WERI-Rb-1 (cell line): ENCODE data around the gene CCDC88C.

Experiments
- DNase-seq: peaks from one replicate; pipeline ENCODE4 v3.0.0-alpha.2; 2020
- H3K27ac ChIP-seq: fragments of 250-450 bp; sonication (Bioruptor Pico); 2 replicates; pipeline ENCODE4 v1.5.1; 2020; ENCODE audit warnings: mild to moderate bottlenecking, moderate library complexity
- H3K27me3 ChIP-seq: fragments of 250-450 bp; sonication (Bioruptor Pico); 2 replicates; pipeline ENCODE4 v1.5.1; 2021; ENCODE audit warnings: mild to moderate bottlenecking, low read depth, moderate library complexity; ENCODE audit not compliant: insufficient read depth, severe bottlenecking
- H3K36me3 ChIP-seq: fragments of 250-450 bp; sonication (Bioruptor Pico); 2 replicates; pipeline ENCODE4 v1.5.1; 2020; ENCODE audit warnings: mild to moderate bottlenecking, moderate library complexity
- H3K4me3 ChIP-seq: 2 replicates; pipeline ENCODE4 v1.5.1; 2011; ENCODE audit warnings: low read depth, mild to moderate bottlenecking, control low read depth, low read length
- H3K9me3 ChIP-seq: fragments of 250-450 bp; sonication (Bioruptor Pico); 2 replicates; pipeline ENCODE4 v1.5.1; 2021; ENCODE audit warnings: mild to moderate bottlenecking, moderate library complexity; ENCODE audit not compliant: severe bottlenecking
- TF ChIP-seq, protein P1 (sequence below): IDR thresholded peaks from 2 replicates; pipeline ENCODE4 v1.5.1; 2011; ENCODE audit warnings: low read depth, mild to moderate bottlenecking, control low read depth, inconsistent platforms, low read length

The CCDC88C gene

DNA sequence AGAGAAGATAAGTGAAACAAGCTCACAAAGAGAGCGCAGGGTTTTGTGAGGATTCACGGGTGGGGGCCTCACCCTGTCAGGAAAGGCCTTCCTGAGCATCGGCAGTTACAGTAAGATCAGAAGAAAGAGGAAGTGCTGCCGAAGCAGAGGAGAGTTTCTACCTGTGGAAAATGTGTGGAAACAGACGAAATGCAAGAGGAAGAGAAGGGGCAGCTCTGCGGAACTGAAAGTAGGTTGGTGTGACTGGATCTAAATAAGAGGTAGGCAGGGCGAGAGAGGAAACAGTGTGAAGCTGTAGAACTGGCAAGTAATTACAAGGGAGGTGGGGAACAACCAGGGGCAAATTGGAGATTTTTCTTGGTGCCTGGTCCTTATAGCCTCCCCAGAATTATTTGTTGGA, 175.8 kb downstream of the CCDC88C start:
- Histone ChIP-seq H3K27me3 (no peaks in the 10 kb centered on the region), H3K36me3 (no peaks in the 10 kb centered on the region), H3K9me3 (no peaks in the 10 kb centered on the region), H3K27ac (no peak overlapping the region), H3K4me3 (no peak overlapping the region)
- TF ChIP-seq, protein P1, sequence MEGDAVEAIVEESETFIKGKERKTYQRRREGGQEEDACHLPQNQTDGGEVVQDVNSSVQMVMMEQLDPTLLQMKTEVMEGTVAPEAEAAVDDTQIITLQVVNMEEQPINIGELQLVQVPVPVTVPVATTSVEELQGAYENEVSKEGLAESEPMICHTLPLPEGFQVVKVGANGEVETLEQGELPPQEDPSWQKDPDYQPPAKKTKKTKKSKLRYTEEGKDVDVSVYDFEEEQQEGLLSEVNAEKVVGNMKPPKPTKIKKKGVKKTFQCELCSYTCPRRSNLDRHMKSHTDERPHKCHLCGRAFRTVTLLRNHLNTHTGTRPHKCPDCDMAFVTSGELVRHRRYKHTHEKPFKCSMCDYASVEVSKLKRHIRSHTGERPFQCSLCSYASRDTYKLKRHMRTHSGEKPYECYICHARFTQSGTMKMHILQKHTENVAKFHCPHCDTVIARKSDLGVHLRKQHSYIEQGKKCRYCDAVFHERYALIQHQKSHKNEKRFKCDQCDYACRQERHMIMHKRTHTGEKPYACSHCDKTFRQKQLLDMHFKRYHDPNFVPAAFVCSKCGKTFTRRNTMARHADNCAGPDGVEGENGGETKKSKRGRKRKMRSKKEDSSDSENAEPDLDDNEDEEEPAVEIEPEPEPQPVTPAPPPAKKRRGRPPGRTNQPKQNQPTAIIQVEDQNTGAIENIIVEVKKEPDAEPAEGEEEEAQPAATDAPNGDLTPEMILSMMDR = no peak
- no peak for DNase-seq

DNA sequence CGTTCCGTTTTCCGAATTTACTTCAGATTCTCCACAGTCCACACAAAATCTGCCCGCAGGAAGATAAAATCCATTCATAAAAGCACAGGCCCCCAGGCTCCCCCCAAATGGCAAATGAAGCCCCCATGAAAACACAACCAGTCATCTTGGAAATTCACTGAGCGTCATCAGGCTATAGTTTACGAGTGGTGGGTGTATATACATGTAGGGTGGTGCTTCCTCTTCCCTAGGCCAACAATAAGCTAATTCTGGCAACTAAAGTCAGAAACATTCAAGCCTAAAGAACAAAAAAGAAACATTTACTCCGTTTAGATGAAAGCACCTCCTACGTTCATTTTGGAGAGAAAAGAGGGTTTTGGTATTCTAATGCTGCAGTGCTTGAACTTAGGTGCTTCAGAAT, 179.0 kb downstream of the CCDC88C start:
- no peaks in the 10 kb centered on the region for H3K27me3 ChIP-seq
- no peak overlapping the region for H3K27ac ChIP-seq
- no peak for DNase-seq
- no peaks in the 10 kb centered on the region for H3K36me3 ChIP-seq
- no peaks in the 10 kb centered on the region for H3K9me3 ChIP-seq
- no peak overlapping the region for H3K4me3 ChIP-seq
- TF ChIP-seq, protein P1 = no peak

DNA sequence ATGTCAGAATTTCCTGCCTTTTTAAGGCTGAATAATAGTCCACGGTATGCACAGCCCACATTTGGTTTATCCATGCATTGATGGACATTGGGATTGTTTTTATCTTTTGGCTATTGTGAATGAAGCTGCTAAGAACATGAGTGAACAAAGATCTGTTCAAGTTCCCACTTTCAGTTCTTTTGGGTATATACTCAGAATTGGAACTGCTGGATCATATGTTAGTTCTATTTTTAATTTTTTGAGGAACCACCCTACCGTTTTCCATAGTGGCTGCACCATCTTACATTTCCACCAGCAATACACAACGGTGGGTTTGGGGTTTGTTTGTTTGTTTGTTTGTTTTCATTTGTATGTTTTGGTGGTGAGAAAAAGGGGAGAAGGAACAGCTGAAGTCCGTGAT, 179.5 kb downstream of the CCDC88C start:
- H3K27ac ChIP-seq = no peak overlapping the region
- H3K9me3 ChIP-seq = no peaks in the 10 kb centered on the region
- DNase-seq = no peak

DNA sequence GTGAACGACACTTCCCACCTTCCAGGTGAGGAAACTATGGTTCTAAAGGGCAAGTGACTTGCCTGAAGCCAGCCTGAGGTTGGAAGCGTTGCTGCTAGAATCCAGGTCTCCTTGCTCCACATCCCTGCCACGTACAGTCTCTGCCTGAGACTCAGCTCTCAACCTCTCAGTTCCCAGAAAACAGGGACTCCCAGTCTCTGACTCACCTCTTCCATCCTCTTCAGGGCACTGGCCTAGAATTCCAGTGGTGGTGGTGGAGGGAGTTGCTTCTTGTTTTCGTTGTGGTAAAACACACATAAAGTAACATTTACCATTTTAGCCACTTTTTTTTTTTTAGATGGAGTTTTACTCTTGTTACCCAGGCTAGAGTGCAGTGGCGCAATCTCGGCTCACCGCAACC, 180.4 kb downstream of the CCDC88C start:
- H3K27me3 ChIP-seq = no peaks in the 10 kb centered on the region
- no peak overlapping the region for H3K4me3 ChIP-seq
- TF ChIP-seq, protein P1 = no peak

More for the DNA sequence above, 179.5 kb downstream of the CCDC88C start:
- Histone ChIP-seq H3K36me3 (no peaks in the 10 kb centered on the region), H3K27me3 (no peaks in the 10 kb centered on the region), H3K4me3 (no peak overlapping the region)
- TF ChIP-seq, protein P1 = no peak

DNA sequence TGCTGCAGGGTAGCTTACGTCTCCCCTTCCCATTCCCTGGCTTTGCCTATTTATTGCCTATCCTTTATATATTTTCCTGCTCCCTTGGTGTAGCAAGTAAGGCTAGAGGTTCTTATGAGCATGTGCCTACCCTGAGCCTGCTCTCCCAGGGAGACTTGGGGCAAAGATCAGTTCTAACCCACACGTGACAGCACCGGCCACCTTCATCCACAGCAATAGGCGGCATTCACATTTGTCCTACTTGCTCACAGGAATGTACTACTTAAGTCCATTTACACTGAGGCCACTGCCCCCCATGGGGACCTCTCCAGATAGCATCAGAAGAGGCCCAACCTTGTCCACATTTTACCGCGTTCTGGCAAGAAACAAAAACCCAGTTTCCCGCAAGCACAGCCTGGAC, 181.8 kb downstream of the CCDC88C start:
- H3K9me3 ChIP-seq = no peaks in the 10 kb centered on the region
- H3K27me3 ChIP-seq = no peaks in the 10 kb centered on the region
- no peaks in the 10 kb centered on the region for H3K36me3 ChIP-seq
- H3K27ac ChIP-seq = no peak overlapping the region
- TF ChIP-seq, protein P1 = no peak
- no peak for DNase-seq
- no peak overlapping the region for H3K4me3 ChIP-seq

More for the DNA sequence above, 180.4 kb downstream of the CCDC88C start:
- H3K9me3 ChIP-seq = no peaks in the 10 kb centered on the region
- no peaks in the 10 kb centered on the region for H3K36me3 ChIP-seq
- DNase-seq = no peak
- no peak overlapping the region for H3K27ac ChIP-seq

DNA sequence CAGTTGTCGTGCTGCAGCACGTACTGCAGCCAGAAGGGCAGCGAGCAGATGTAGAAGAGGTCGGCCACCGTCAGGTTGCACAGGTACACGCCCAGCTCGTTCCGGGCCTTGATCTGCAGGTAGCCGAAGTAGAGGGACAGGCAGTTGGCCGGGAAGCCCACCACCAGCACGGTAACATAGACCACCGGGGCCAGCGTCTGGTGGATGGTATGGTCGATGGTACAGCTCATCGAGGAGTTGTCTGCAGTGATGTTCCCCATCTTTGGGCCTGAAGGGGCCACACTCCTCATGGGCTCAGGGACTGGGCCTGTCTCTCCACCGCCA, 182.9 kb downstream of the CCDC88C start:
- Histone ChIP-seq H3K27ac (no peak overlapping the region), H3K36me3 (no peaks in the 10 kb centered on the region), H3K27me3 (no peaks in the 10 kb centered on the region), H3K9me3 (peaks cover 6% of the 10 kb centered on the region), H3K4me3 (no peak overlapping the region)
- TF ChIP-seq, protein P1 = no peak
- DNase-seq = no peak
